GM21367 (cell line): ENCODE data around the gene AIPL1.
"Not testable (repeated sequence)": the region's sequence is repeated elsewhere in the genome, so short reads cannot be mapped to it uniquely, and the experiment has no call there.

Experiments used
- ATAC-seq: cut with Tn5 transposase; IDR thresholded peaks from one replicate; pipeline ENCODE4 v1.9.1; 2021; ENCODE audit not compliant: unreplicated experiment

The AIPL1 gene, protein sequence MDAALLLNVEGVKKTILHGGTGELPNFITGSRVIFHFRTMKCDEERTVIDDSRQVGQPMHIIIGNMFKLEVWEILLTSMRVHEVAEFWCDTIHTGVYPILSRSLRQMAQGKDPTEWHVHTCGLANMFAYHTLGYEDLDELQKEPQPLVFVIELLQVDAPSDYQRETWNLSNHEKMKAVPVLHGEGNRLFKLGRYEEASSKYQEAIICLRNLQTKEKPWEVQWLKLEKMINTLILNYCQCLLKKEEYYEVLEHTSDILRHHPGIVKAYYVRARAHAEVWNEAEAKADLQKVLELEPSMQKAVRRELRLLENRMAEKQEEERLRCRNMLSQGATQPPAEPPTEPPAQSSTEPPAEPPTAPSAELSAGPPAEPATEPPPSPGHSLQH

DNA sequence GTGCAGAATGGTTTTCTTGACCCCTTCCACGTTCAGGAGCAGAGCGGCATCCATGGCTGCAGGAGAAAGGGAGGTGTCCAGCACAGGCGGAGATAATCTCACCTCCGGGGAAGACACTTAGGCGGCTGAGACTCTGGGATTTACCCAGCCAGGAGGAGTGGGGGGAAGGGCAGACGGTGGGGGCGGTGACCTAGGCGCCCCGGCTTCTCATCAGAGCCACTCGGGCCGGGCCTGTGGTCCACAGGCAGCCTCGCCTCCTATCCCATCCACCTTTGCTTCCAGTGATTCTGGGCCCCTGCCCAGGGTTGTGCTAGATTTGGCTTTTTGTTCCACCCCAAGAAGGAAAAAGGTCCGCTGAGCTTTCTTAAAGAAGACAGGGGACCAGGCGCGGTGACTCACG is at the start of gene AIPL1:
TSS of gene AIPL1 (minus strand) at position 71 of the 400 bp plus-strand sequence. CDS start at position 54, 17 bp downstream.
- no peak for ATAC-seq

DNA sequence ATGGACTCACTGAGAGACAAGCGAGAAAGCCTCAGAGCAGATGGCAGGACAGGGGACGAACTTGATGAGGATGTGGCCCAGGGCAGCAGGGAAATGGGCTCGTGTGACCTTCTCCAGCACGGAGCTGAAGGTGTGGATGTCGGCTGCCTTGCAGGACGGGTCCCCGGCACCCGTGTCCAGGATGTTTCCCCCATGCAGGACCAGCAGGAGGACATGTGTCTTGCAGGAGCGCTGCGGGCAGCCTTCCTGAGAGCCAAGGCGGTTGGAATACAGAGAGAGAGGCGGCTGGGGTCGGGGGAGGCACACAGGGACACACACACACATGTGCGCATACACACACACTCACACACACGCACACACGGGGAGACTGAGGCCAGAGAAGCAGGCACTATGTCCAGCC is 48.6 kb upstream of the AIPL1 start:
- no peak for ATAC-seq

DNA sequence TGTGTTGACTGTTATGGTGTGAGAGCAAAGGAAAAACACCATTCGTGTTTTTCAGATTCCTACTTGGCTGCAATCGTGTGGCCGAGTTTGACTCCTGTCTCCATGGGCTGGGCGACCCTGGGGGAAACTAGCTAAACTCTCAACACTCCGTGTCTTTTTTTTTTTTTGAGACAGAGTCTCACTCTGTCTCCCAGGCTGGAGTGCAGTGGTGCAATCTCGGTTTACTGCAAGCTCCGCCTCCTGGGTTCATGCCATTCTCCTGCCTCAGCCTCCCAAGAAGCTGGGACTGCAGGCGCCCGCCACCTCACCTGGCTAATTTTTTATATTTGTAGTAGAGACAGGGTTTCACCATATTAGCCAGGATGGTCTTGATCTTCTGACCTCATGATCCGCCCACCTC is 47.9 kb upstream of the AIPL1 start:
- not testable (repeated sequence) for ATAC-seq

DNA sequence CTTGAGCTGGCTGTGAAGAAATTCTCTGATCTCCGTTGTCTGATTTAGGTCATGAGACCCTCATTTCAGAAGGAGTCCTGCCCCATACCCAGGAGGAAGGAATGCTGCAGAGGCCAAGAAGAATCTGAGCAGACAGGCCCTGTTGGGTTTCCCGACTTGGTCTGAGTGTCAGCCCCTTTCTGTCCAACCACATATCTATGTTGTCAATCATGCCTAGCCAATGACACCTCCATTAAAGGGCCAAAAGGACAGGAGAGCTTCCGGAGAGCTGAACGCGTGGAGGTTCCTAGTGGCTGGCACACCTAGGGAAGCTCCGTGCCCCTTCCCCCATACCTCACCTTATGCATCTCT is 47.2 kb upstream of the AIPL1 start:
- no peak for ATAC-seq

DNA sequence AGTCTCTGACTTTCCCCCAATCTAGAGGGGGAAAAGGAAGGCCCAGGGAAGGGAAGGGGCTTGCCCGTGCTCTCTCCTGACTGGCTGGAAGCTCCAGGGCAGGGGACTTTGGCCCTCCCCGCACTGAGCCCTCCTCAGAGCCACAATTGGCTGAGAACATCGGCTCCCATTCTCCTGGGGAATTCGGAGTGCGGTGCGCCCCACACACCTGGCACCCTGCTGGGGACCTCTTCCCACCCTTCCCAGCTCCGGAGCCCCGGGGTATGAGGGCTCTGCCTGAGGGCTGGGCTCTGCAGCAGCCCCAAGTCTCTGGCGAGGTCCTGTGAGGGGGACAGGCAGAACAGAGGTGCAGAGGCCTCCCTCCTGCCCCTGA is 45.4 kb upstream of the AIPL1 start:
- no peak for ATAC-seq

DNA sequence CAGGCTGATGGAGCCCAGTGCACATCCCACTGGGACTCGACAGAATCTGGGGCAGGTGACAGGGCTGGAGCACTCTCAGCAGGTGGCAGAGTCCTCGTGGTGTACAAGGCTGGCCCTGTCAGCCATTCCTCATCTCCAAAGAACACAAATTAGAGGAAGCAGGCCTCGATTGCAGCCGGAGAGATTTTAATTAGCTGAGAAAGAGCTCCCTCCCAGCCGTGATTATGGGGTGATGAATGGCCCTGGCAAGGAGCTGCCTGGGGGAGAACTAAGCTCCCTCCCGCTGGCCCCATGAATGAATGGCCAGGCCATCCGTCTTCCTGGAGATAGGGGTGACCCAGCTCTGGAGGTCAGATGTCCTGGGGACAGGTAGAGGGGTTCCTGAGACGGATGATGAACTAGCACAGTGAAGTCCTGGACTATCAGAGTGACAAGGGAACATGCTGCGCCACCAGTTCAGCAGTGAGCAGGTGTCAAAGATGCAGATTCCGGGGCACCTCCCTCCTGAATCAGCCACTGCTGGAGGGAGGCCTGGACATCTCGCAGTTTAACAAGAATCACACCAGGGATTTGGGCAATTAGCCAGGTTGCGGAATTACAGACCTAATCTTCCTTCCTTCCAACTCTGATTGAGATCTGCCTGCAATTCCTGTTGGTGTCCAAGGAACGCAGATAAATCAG is 44.8 kb upstream of the AIPL1 start:
- ATAC-seq, result no peak

DNA sequence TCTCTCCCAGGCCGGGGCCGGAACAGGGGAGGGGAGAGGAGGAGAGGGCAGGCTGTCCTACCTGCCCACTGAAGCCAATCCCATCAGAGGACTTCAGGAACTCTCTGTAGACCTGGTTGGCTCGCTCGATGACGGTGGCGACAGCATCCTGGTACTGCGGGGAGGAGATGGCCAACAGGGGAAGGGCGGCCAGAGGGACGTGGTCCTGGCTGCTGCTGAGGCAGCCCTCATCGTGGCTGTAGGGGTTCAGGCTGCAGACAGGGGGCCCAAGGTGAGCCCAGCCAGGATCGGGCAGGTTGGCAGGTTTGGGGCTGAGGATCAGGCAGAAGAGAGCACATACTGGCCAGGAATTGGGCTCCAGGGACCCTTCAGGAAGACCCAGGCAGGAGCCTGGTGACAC is 43.6 kb upstream of the AIPL1 start:
- ATAC-seq, result no peak

DNA sequence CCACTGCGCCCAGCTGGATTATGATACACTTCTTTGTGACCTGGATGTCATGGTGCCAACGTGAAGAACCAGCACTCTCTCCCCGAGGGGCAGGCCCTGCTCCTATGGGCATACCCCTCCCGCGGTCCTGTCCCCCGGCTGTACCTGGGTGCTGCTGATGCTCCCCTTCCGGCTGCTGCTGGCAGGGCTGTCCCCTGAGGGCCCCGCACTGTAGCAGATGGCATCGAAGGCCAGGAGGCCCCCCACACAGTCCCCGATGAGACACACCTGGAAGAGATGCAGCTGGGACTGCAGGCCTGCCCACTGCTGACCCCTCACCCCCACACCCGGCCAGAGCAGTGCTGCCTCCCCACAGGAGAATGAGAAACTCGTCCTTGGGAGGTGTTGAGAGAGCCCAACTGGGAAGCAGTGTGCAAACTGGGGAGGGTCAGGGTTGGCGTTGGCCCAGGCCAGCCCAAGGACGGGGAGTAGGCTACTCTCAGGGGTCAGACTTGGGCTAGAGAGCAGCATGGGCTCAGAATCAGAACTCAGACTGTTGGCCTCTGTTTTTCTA is 43.0 kb upstream of the AIPL1 start:
- ATAC-seq, result no peak

DNA sequence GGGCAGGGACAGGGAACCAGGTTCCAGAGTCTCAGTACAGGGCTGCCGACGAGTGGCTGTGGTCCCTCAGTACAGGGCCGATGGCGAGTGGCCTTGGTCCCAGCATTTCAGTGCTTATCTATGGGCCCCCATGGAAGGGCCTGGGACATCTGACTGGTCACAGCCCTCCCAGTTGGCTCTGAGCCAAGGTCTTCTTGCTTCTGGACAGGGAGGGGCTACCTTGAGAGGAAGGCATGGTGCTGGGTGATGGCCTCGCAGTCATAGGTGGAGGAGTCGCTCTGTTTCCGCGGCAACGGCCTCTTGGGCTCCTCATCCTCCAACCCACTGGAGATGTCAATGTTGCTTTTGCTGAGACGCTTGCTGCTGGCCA is 41.9 kb upstream of the AIPL1 start:
- no peak for ATAC-seq

DNA sequence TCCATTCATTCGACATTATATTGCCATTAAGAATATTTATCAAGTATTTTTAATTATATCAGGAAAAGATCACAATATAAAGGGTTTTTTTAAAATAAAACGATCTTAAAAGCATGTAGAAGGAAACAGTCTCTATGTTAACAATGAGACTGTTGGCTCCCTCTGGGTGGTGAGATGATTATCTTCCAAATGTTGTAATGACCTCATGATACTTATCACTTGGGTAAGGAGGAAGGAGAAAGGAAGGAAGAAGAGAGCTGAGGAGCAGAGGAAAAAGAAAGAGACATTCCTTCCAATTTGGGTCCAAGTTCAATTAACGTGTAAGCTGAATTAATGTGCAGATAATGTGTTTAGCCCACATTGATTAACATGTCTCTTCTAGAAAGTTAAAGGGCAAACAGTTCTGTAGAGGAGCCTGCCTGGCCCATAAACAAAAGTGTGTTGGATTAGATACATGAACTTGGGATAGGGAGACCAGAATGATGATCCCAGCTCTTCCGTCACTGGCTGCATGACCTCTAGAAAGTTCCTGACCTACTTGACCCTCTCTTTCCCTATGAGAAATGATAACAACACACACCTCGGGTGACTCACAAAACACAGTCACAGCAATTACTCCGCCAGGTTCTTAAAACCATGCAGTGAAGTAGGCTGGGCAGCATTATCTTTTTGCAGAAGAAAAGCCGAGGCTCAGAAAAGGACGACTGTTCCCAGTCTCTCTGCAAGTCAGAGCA is 41.3 kb upstream of the AIPL1 start:
- no peak for ATAC-seq

DNA sequence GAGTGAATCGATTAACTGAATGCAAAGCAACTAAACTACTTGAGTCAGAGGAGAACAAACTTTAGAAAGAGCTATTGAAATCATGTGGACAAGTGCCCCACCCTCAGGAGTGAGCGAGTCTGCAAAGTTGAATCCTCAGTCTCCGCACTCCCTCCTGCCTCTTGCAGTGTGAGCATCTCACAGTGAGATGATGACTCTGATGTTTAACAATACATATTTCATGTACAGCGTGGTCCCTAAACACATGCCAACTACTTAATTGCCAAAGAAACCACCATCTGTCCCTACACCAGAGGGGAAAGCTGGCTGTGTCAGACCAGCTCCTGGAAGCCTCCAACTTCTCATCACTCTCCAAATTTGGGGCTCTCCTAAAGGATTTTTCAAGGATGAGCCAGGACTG is 40.5 kb upstream of the AIPL1 start:
- ATAC-seq, result no peak

DNA sequence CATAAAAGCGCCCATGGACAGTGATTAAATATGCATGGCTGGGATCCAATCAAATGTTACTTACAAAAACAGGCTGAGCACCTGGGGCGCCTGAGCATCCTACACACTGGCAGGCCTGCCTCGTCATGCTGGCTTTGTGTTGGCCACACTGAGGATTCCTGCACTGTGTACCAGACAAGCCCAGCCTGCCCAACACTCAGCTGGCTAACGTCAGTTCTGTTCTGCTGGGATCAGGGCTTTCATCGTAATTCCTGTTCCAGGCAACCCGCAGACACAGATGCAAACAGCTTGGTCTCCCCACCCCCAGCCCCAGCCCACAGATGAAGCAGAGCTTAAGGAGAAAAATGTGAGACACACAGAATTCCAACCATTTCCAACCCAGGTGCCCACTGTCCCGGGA is 40.0 kb upstream of the AIPL1 start:
- no peak for ATAC-seq

DNA sequence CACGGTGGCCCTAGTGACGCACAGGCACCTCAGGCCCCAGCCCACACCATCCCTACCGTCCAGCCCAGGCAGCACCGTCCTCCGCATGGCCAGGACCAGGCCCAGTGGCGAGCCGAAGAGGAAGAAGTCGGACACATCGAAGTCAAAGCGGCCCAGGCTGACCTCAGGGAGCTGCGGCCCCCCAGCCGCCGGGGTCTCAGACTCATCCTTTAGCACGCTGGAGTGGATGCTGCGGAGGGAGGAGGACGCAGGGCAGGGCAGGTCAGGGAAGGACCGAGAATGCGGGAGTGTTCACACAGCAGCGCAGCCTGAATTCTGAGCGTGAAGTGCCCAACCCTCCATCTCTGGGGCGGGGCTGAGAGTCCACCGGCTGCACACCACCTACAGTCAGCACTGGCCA is 39.5 kb upstream of the AIPL1 start:
- no peak for ATAC-seq

DNA sequence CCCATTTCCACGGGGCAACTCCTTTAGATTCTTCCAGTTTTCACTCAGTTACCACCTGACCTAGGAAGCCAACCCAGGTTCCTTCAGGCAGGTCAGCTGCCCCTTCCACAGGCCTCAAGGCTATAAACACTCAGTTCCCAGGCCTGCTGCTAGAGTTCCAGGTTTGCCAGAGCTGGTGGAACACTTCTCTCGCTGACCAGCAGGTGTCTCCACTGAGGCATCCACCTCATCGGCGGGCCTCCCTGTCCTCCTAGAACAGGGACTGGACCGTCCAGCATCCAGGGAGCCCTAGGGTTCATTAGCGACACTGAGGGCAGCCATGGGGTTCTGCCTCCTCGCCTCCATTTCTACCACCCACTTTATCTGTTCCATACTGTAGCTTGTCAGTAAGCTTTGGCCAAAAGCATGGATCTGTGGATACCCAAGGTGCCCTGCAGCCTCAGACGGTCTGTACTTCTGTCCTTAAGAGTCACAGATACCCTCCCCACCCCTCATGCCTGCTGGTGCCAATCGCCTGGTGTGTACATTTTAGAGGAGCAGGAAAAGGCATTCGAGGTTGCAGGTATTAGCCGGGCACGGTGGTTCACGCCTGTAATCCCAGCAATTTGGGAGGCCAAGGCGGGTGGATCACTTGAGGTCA is 38.3 kb upstream of the AIPL1 start:
- no peak for ATAC-seq

DNA sequence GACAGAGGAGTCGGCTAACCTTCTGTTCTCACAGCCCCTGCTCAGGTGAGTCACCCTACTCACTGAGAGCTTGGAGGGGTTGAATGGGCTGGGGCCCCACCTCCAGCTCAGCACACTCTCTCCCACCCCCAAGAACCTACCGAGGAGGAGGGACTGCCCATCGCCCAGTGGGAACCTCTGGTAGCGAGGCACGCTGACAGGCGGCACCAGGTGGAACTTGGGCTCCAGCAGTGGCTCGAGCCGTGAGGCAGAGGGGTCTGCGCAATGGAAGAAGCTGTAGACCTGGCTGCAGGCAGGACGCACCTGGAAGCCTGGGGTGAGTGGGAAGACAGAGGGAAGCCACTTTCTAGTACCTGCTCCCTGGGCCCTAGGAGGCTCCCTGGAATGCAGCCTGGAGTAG is 37.6 kb upstream of the AIPL1 start:
- ATAC-seq, result no peak

DNA sequence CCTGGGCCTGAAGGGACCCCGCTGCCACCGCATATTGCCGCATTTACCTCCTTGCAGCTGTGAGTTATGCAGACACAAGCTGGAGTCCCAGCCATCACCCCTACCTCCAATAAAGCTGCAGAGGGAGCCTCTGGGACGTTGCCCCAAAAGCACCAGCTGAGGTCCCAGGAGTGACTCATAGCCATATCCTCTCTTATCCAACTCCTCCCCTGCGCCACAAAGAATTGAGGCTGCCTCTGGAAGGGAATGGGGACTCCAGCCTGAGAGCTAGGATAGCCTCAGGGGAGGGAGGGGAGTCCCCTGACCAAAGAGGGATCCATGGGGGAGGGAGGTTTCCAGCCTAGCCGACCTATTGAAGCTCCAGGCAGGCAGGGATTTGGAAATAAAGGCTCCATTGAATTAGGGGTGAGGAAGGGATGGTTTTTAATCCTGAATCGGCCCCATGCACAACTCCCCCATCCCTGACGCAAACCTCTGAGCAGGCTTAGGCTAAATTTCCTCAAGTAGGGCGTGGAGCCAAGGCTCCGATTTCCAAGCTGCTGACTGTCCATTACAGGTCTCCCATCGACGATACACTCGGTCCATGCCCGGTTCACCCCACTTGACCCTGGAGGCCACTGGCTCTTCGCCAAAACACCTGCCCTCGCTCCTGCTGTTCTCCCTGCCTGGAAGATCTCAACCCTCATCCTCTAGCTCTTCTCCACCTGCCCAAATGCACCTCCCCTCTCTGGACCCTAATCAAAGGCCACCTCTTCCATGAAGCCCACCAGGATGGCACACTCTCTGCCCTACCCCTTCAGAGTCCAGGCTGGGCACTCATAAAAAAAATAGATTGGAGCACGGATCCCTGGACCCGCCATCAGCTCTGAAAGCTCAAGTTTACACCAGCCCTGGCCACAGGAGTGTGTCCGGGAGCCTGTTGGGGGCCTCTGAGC is 36.9 kb upstream of the AIPL1 start:
- no peak for ATAC-seq

DNA sequence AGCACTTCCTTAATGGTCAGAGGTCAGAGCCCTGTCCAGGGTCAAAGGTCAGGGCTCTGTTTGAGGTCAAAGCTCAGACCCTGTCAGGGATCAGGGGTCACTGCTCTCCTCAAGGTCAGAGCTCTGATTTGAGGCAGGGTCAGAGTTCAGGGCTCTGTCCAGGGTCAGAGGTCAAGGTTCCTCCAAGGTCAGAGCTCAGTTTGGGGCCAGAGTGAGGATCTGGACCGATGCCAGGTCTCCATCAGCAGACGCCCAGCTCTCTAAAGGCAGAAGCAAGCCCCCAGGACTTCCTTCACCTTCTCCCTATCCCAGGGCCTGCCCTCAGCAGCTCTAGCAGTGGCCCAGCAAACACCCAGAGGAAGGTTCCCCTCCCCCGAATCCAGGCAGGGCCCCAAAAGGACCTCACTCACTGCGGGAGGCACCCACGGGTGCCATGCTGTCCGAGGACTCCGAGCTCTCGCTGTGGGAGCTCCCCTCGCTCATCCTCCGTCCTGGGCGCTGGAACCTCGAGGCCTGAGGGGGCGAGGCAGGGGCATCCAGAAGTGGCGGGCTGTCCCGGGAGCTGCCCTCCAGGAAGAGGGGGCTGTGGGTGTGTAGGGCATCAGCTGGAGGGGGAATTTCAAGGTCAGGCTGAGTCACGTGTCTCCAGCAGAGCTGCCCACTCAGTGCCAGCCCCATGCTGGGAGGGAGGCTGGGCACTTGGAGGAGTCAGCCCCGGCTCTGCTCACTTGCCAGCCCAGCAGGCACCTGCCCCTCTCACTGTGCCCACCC is 36.0 kb upstream of the AIPL1 start:
- no peak for ATAC-seq

DNA sequence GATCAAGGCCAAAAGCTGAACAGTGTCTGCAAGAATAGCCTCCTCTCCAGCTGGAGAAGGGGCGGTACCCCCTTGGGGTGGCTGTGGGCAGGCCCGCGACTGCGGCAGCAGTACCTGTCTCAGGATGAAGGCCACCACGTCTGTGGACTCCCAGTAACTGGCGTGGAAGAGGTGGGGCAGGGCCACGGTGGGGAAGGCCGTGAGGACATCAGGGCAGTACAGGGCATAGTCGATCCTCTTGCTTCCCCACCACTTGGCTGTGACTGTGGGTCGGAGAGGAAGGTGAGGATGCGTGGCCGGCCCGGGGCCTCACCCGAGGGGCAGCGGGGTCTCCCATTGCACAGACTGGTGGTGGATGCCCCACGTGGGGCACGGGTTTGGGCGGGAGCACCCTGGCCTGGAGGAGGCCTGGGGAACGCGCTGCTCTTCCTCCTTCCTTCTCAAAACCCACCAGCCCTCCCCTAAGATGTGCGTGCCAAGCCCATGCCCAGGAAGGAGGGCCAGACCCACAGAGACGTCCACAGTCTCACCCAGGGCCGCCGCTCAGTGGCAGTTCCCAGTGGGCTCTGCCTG is 35.3 kb upstream of the AIPL1 start:
- ATAC-seq, result no peak
